8988T (cell line): ENCODE results near the gene BEGAIN.

Experiments
- DNase-seq: peaks from one replicate; pipeline ENCODE4 v3.0.0; 2011

BEGAIN gene

GRCh38 chr14:100548295-100548655 lies 38.9 kb downstream of the BEGAIN start:
- no peak for DNase-seq

- DNase-seq, result no peak
These were observed 39.5 kb downstream of the BEGAIN start for GRCh38 chr14:100547633-100548294.

GRCh38 chr14:100546051-100546443 lies 41.2 kb downstream of the BEGAIN start:
- peak; percentile 95 for DNase-seq

GRCh38 chr14:100545359-100545758 lies 41.9 kb downstream of the BEGAIN start:
- peak; percentile 32 for DNase-seq

- DNase-seq, result peak; percentile 32
These were observed 42.6 kb downstream of the BEGAIN start for GRCh38 chr14:100544506-100545141.

GRCh38 chr14:100543471-100544455 lies 43.5 kb downstream of the BEGAIN start:
- DNase-seq, result peak; percentile 37

GRCh38 chr14:100542619-100543205 lies 44.5 kb downstream of the BEGAIN start:
- DNase-seq, result peak; percentile 24

GRCh38 chr14:100541621-100542560 lies 45.3 kb downstream of the BEGAIN start:
- peak; percentile 29 for DNase-seq

GRCh38 chr14:100540926-100541620 lies 46.1 kb downstream of the BEGAIN start:
- DNase-seq, result peak; percentile 18

- DNase-seq, result peak; percentile 86
These were observed 46.9 kb downstream of the BEGAIN start for GRCh38 chr14:100540141-100540925.

- DNase-seq, result peak; percentile 14
These were observed 47.5 kb downstream of the BEGAIN start for GRCh38 chr14:100539766-100540140.

- peak; percentile 25 for DNase-seq
These were observed 48.1 kb downstream of the BEGAIN start for GRCh38 chr14:100539003-100539660.

- DNase-seq, result peak; percentile 12
These were observed 48.7 kb downstream of the BEGAIN start for GRCh38 chr14:100538351-100539002.

- DNase-seq, result peak; percentile 5
These were observed 49.5 kb downstream of the BEGAIN start for GRCh38 chr14:100537446-100538350.

- DNase-seq, result peak; percentile 14
These were observed 50.3 kb downstream of the BEGAIN start for GRCh38 chr14:100536721-100537445.

- DNase-seq, result peak; percentile 0
These were observed 51.1 kb downstream of the BEGAIN start for GRCh38 chr14:100536121-100536510.
